22Rv1 (cell line): ENCODE data around the gene ERMP1.

Experiments used
- ZFX ChIP-seq: fragments of 450-650 bp; IDR thresholded peaks from 2 replicates; pipeline ENCODE4 v1.6.1; 2017; ENCODE audit warnings: antibody characterized with exemption, borderline replicate concordance
- TF ChIP-seq, protein P1 (sequence below): fragments of 450-650 bp; IDR thresholded peaks from 2 replicates; pipeline ENCODE4 v1.5.1; 2017; ENCODE audit warnings: mild to moderate bottlenecking

DNA sequence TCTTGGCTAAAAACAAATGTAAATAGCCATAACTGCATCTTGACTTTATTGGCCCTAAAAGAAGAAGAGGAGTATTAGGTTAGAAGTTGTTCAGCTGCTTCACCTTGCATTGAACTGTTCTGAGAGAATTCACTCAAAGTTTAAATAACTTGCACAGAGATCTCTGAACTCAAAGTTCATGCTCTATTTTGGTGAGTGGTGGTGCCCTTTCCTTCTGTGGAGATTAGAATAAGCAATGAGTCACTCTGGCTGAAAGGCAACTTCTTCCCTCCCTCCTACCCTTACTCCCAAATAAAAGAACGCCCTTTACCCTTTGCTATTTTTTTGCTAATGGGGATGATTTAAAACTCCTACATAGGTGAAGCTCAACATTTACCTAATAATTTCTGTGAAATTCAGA is 48.9 kb downstream of the ERMP1 start:
- TF ChIP-seq, protein P1, sequence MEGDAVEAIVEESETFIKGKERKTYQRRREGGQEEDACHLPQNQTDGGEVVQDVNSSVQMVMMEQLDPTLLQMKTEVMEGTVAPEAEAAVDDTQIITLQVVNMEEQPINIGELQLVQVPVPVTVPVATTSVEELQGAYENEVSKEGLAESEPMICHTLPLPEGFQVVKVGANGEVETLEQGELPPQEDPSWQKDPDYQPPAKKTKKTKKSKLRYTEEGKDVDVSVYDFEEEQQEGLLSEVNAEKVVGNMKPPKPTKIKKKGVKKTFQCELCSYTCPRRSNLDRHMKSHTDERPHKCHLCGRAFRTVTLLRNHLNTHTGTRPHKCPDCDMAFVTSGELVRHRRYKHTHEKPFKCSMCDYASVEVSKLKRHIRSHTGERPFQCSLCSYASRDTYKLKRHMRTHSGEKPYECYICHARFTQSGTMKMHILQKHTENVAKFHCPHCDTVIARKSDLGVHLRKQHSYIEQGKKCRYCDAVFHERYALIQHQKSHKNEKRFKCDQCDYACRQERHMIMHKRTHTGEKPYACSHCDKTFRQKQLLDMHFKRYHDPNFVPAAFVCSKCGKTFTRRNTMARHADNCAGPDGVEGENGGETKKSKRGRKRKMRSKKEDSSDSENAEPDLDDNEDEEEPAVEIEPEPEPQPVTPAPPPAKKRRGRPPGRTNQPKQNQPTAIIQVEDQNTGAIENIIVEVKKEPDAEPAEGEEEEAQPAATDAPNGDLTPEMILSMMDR = no peak
- TF ChIP-seq ZFX = no peak
